AG09309 (cell line): ENCODE measurements around the gene VAC14.

ENCODE experiments used
- DNase-seq: peaks from one replicate; pipeline ENCODE4 v3.0.0-alpha.2; 2010; ENCODE audit warnings: low read depth
- H3K4me3 ChIP-seq: 2 replicates; pipeline ENCODE4 v1.5.1; 2011; ENCODE audit warnings: mild to moderate bottlenecking, low read depth, low read length, moderate library complexity; ENCODE audit not compliant: control insufficient read depth
- TF ChIP-seq, protein P1 (sequence below): IDR thresholded peaks from 2 replicates; pipeline ENCODE4 v1.5.1; 2011; ENCODE audit warnings: mild to moderate bottlenecking, low read depth, low read length, inconsistent platforms; ENCODE audit not compliant: insufficient read depth, control insufficient read depth; ENCODE audit errors: missing control alignments

The VAC14 gene

GRCh38 chr16:70766658-70767057 lies 34.3 kb downstream of the VAC14 start:
- TF ChIP-seq, protein P1, sequence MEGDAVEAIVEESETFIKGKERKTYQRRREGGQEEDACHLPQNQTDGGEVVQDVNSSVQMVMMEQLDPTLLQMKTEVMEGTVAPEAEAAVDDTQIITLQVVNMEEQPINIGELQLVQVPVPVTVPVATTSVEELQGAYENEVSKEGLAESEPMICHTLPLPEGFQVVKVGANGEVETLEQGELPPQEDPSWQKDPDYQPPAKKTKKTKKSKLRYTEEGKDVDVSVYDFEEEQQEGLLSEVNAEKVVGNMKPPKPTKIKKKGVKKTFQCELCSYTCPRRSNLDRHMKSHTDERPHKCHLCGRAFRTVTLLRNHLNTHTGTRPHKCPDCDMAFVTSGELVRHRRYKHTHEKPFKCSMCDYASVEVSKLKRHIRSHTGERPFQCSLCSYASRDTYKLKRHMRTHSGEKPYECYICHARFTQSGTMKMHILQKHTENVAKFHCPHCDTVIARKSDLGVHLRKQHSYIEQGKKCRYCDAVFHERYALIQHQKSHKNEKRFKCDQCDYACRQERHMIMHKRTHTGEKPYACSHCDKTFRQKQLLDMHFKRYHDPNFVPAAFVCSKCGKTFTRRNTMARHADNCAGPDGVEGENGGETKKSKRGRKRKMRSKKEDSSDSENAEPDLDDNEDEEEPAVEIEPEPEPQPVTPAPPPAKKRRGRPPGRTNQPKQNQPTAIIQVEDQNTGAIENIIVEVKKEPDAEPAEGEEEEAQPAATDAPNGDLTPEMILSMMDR: no peak
- DNase-seq: no peak
- no peak overlapping the region for H3K4me3 ChIP-seq

- H3K4me3 ChIP-seq: no peak overlapping the region
- no peak for DNase-seq
- TF ChIP-seq, protein P1: no peak
Observed at GRCh38 chr16:70766176-70766575, 34.8 kb downstream of the VAC14 start.

DNA sequence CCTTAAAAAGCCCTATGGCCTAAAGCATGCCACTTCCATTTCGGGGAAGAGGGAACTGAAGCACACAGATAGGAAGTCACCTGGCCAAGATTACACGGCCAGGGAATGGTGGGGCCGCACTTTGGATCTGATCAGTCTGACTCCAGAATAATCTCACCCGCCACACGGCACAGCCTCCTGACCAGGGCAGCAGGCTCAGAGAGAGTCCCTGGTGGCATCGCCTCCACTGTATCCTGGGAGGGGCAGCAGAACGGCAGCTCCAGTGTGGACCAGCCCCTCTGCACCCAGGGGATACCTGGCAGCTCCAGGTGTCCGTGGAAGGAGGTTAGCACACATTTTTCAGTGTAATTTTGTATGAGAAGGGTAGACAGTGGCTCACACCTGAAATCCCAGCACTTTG lies 35.5 kb downstream of the VAC14 start:
- TF ChIP-seq, protein P1: no peak
- H3K4me3 ChIP-seq: no peak overlapping the region
- no peak for DNase-seq

- no peak for DNase-seq
Observed at GRCh38 chr16:70764632-70765031, 36.3 kb downstream of the VAC14 start.

DNA sequence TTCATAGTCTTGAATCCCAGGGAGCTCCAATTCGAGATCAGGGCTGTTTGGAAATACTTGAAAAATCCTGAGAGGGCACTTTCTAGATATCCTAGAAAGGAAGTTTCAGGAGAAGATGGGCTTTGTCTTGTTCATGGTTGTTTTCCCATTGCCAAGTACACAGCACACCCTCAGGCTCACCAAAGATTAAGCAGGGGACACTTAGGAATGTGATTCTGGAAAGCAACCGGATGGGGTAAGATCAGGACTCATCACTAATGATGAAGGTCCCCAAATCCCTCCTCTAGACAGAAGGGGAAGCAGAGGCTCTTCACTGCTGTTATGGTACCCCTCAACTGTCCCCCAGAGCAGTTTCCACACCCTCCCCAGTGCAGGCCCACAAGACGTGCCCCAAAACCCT lies 40.7 kb downstream of the VAC14 start:
- no peak for DNase-seq
- TF ChIP-seq, protein P1: no peak
- no peak overlapping the region for H3K4me3 ChIP-seq

More at GRCh38 chr16:70764632-70765031, 36.3 kb downstream of the VAC14 start:
- TF ChIP-seq, protein P1: no peak
- H3K4me3 ChIP-seq: no peak overlapping the region

GRCh38 chr16:70759666-70760065 lies 41.3 kb downstream of the VAC14 start:
- DNase-seq: no peak
- TF ChIP-seq, protein P1: peak; percentile 2
- no peak overlapping the region for H3K4me3 ChIP-seq

GRCh38 chr16:70758786-70759185 lies 42.2 kb downstream of the VAC14 start:
- TF ChIP-seq, protein P1: no peak
- no peak overlapping the region for H3K4me3 ChIP-seq
- DNase-seq: no peak
